WTC11 (cell line): Measurements from ENCODE around the gene ZMYND8.

Experiments
- ATF3 ChIP-seq: sonication (generic); formaldehyde crosslinking; conservative IDR thresholded peaks from 2 replicates; pipeline ENCODE4 v1.8.1; 2022; ENCODE audit warnings: mild to moderate bottlenecking, missing genetic modification reagents
- CDX4 ChIP-seq: fragments of 250-450 bp; sonication (Bioruptor Pico); IDR thresholded peaks from 2 replicates; pipeline ENCODE4 v1.9.0; 2021; ENCODE audit warnings: moderate library complexity, mild to moderate bottlenecking, inconsistent platforms, borderline replicate concordance
- CTCF ChIP-seq: fragments of 200-600 bp; IDR thresholded peaks from 2 replicates; pipeline ENCODE4 v1.8.0; 2022; ENCODE audit warnings: antibody characterized with exemption
- E2F4 ChIP-seq: sonication (generic); formaldehyde crosslinking; IDR thresholded peaks from 2 replicates; pipeline ENCODE4 v1.8.1; 2022; ENCODE audit warnings: low read depth, mild to moderate bottlenecking, moderate library complexity, missing genetic modification reagents, borderline replicate concordance
- ELF4 ChIP-seq: sonication (generic); formaldehyde crosslinking; IDR thresholded peaks from 2 replicates; pipeline ENCODE4 v1.8.1; 2022; ENCODE audit warnings: low read depth, mild to moderate bottlenecking, moderate library complexity, missing genetic modification reagents
- FOXJ3 ChIP-seq: sonication (generic); formaldehyde crosslinking; IDR thresholded peaks from 2 replicates; pipeline ENCODE4 v1.9.0; 2021; ENCODE audit warnings: missing genetic modification reagents, mild to moderate bottlenecking, borderline replicate concordance
- HMGXB4 ChIP-seq: sonication (generic); formaldehyde crosslinking; IDR thresholded peaks from 2 replicates; pipeline ENCODE4 v1.8.1; 2023; ENCODE audit warnings: mild to moderate bottlenecking, moderate library complexity, missing genetic modification reagents
- MLX ChIP-seq: sonication (generic); formaldehyde crosslinking; IDR thresholded peaks from 2 replicates; pipeline ENCODE4 v1.8.1; 2023; ENCODE audit warnings: mild to moderate bottlenecking, missing genetic modification reagents, moderate library complexity
- PREB ChIP-seq: sonication (generic); formaldehyde crosslinking; IDR thresholded peaks from 2 replicates; pipeline ENCODE4 v1.8.1; 2022; ENCODE audit warnings: mild to moderate bottlenecking, missing genetic modification reagents, moderate library complexity, borderline replicate concordance
- RORB ChIP-seq: fragments of 250-450 bp; sonication (Bioruptor Pico); IDR thresholded peaks from 2 replicates; pipeline ENCODE4 v1.9.0; 2021; ENCODE audit warnings: mild to moderate bottlenecking
- SMAD3 ChIP-seq: sonication (generic); formaldehyde crosslinking; IDR thresholded peaks from 2 replicates; pipeline ENCODE4 v1.8.0; 2022; ENCODE audit warnings: missing genetic modification reagents, mild to moderate bottlenecking, borderline replicate concordance
- TCF7 ChIP-seq: sonication (generic); formaldehyde crosslinking; IDR thresholded peaks from 2 replicates; pipeline ENCODE4 v1.8.0; 2022; ENCODE audit warnings: mild to moderate bottlenecking, low read depth, missing genetic modification reagents, moderate library complexity
- ZNF219 ChIP-seq: sonication (generic); formaldehyde crosslinking; IDR thresholded peaks from 2 replicates; pipeline ENCODE4 v1.8.0; 2023; ENCODE audit warnings: missing genetic modification reagents, mild to moderate bottlenecking, borderline replicate concordance
- ZNF425 ChIP-seq: fragments of 250-450 bp; sonication (Bioruptor Pico); conservative IDR thresholded peaks from 2 replicates; pipeline ENCODE4 v1.9.0; 2021; ENCODE audit warnings: mild to moderate bottlenecking

GRCh38 chr20:47204008-47204849 is 152.3 kb downstream of the ZMYND8 start:
- TF ChIP-seq ELF4 (CRISPR knock-in tag) = no peak
- no peak for TF ChIP-seq CTCF
- TF ChIP-seq RORB (CRISPR knock-in tag) = no peak
- TF ChIP-seq MLX = no peak
- no peak for TF ChIP-seq SMAD3
- no peak for TF ChIP-seq CDX4 (CRISPR knock-in tag)
- no peak for TF ChIP-seq ATF3
- TF ChIP-seq PREB (CRISPR knock-in tag) = no peak
- no peak for TF ChIP-seq E2F4 (CRISPR knock-in tag)
- no peak for TF ChIP-seq ZNF425 (CRISPR knock-in tag)
- TF ChIP-seq ZNF219 = no peak
- no peak for TF ChIP-seq HMGXB4 (CRISPR knock-in tag)
- TF ChIP-seq TCF7 = no peak
- no peak for TF ChIP-seq FOXJ3
